HG03045 (cell line): Measurements from ENCODE around the gene MBD3L5.
"Not testable (repeated sequence)": the region's sequence is repeated elsewhere in the genome, so short reads cannot be mapped to it uniquely, and the experiment has no call there.

Source experiments
- ATAC-seq: cut with Tn5 transposase; IDR thresholded peaks from one replicate; pipeline ENCODE4 v1.9.1; 2021; ENCODE audit warnings: mild to moderate bottlenecking, moderate library complexity; ENCODE audit not compliant: unreplicated experiment

The MBD3L5 gene

DNA sequence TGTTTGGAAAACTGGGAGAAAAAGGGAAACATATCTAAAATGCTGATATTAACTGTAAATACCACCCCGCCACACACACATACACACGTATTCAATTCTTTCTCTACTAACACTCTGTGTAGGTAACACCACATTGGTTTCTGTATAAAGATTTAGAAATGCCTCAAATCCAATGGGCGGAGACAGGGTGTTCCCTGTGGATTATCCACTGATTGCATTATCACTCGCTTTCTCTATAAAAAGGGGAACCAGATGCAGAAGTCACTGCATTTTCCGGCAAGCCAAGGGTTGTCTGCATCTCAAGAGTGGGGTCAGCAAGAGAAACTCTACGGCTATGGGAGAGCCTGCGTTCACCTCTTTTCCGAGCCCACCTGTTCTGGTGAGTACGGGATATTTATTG lies at the start of gene MBD3L5:
Gene MBD3L5, plus strand, starts transcription at position 301 of the 400 bp plus-strand sequence. Its CDS starts 34 bp downstream, at position 335.
- not testable (repeated sequence) for ATAC-seq

DNA sequence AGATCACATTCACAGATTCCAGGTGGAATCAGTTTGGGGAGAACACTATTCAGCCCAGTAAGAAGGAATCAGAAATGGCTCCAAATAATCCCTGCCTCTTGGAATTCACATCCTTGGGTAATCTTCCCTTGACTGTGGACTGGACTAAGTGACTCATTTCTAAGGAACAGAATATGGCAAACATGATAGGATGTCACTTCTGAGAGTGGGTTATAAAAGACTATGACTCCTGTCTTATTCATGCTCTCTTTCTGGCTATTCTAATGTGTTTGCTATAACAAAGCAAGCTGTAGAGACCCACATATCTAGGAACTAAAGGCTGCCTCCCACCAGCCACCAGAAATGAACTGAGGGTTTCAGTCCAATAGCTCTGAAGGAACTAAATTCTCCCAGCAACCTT lies 46.9 kb upstream of the MBD3L5 start:
- ATAC-seq = no peak

DNA sequence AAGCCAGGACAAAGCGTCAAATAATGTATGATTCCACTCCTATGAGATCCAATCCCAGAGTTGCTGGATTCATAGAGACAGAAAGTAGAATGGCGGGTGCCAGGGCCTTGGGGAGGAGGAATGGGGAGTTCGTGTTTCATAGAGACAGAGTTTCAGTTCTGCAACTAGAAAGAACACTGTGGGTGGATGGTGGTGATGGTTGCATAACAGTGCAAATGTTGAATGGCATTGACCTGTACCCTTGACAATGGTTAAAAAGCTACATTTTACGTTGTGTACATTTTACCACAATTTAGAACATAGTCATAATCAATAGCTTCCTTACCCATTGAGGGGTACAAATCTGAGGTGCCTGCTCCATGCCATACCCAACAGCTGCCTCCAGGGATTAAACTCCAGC lies 42.5 kb upstream of the MBD3L5 start:
- ATAC-seq = no peak

DNA sequence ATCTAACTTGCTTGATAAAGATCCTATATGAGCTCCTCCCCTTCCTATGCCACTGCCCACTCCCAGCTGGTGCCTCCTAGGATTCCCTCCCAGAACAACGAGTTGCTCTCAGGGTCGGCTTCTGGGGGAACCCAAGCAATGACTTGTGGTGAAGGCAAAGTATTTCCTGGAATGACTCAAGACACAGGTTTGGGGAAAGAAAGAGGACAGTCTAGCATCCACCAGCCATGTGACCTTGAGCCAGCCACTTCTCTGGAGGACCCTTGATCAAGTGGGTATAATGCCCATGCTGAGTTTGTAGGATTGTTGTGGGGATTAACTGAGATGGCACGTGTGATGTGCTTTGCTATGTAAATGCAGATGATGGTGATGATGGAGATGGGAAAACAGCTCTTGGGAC lies 42.1 kb upstream of the MBD3L5 start:
- no peak for ATAC-seq

DNA sequence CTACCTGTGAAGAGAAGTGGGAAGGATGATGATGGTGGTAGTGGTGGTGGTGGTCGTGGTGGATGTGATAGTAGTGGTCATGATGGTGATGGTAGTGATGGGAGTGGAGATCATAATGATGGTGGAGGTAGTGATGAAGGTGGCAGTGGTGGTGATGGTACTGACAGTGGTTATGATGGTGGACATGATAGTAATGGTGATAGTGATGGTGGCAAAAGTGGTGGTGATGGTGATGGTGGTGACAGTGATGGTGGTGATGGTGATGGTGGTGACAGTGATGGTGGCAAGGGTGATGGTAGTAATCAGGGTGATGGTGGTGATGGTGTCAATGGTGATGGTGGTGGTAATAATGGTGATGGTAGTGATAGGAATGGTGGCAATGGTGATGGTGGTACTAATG lies 35.3 kb upstream of the MBD3L5 start:
- ATAC-seq = no peak

DNA sequence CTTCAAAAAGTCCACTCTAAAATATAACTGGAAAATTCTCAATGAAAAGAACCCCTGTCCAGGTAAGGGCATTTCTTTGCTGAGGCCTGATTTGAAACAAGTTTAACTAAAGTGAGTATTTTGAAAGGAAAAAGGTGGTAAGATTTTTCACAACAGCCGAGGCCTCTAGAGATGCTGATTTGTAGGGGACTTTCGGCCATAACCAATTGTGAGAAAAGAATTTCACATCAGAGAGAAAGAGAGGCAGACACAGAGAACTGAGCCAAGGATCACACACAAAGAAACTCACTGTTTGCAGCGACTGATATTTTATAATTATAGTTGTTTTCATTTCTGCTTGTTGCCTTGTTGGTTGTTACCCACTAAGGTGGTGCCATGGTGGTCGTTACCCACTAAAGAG lies 33.6 kb upstream of the MBD3L5 start:
- no peak for ATAC-seq

DNA sequence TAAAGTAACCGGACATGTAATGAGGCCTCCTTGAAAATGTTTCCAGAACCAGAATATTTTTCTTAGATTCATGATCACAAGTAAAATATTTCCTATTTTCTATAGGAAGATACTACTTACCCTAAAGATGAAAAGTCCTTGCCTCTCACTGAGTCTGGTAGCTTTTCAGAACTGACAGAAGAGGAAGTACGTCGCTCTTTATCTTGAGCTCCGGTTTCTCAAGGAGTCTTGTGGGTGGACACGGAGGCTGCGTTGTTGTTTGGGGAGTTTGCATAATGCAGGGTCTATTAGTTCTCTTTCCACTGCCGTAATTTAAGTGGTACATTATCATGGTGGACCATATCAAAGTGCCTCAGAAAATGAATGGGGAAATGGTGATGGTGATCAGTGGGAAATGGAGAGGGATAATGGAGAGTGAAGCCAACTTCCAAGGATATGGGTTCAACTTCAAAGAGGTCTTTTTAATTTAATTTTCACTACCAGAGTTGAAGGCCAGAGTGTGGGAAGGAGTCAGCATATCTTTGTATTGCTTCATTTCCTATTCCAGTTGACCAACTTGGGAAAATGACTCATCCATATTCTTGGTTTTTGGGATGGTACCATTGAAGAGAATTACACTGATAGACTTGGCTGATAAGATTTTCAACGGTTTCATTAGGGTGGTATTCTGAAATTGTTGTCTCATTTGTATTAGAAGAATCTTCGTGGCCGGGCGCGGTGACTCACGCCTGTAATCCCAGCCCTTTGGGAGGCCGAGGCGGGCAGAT lies 32.5 kb upstream of the MBD3L5 start:
- no peak for ATAC-seq

DNA sequence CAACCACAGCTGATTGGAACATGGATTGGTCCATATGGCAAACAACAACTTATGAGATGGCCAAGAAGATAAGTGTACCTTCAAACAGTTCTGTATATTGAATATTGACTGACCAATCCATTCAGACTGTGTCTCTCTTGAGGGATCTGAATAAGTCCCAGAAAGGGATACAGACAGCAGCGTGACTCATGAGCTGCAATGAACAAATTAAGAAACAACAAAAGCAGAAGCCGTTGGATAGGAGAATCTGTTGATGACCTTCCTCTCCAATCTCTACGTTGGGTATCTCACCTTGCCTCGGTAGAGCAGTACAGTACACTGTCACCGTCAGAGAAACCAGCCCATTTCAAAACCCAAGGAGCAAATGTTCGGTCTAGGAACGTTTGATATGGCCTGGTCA lies 30.4 kb upstream of the MBD3L5 start:
- ATAC-seq = no peak

DNA sequence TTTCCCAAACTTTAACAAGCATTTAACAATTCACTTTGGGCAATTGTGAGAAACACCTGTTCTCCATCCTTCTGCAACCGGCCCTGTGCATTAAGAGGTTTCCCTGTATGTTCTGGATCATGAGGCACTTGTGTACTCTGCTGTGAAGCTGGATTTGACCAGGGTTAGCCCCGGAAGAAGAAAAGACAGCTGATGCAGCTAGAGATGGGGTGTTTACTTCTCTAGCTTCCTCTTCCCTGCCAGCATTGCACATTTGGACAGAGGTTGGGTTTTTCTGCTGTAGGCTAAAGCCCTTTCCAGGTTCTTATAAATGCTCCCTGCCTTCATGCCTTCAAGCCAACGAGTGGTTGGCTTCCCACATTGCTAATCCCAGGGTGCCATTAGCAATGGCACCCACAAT lies 30.0 kb upstream of the MBD3L5 start:
- ATAC-seq = no peak

DNA sequence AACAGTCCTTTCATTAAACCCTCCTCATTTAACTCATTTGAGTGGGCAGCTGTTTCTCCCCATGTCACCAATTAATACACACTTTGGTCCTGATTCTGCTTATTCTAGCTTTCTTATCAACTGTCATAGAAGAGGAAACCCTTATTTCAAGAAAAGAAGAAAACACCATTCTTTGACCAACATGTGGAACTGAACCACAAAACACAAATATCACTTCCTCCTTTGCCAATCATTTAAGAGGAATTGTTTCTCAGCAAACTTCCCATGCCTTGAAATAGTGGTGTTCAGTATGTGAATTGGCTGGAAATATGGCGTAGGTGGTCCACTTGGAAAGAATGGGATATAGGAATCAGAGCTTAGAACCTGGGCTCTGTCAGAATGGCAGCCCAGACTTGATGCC lies 29.6 kb upstream of the MBD3L5 start:
- no peak for ATAC-seq

DNA sequence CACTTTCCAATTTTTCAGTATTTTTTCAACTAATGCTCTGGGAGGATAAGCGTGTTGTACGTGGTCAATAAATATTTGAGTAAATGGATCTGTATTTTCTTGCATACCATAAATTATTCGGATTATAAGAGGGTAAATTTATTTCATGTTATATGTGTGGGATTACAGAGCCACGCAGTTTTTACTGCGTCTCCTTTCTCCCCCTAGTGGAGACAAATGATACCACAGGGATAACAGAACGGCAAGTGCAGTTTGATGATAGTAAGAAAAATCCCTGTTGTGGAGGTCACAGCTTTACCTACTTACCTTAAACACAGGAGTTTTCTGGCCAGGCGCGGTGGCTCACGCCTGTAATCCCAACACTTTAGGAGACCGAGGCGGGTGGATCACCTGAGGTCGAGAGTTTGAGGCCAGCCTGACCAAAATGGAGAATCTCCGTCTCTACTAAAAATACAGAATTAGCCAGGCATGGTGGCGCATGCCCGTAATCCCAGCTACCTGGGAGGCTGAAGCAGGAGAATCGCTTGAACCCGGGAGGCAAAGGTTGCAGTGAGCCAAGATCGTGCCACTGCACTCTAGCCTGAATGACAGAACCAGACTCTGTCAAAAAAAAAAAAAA lies 26.0 kb upstream of the MBD3L5 start:
- no peak for ATAC-seq

DNA sequence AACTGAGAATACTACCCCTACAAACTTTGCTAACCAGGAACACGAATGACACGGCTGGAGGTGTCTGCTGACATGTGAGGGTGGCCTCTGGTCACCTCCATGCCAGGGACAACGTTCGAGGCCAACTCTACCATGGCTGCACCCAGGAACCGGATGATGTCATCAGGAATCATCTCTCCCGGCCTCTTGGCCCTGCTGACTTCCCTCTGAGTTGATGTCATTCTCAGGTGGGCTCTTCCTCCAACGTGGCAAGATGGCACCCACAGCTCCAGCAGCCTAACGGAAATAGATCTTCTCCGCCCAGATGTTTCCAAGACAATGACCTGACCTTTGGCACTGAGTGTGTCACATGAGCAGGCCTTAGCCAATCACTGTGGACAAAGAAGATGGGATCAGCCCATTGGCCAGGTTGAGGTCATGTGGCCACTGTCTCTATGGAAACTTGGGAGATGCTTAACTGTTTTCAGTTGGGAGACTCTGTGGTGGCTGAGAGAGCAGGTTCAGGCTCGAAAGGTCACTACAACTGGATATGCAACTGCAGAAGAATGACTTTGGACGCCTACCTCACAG lies 24.2 kb upstream of the MBD3L5 start:
- ATAC-seq = no peak

DNA sequence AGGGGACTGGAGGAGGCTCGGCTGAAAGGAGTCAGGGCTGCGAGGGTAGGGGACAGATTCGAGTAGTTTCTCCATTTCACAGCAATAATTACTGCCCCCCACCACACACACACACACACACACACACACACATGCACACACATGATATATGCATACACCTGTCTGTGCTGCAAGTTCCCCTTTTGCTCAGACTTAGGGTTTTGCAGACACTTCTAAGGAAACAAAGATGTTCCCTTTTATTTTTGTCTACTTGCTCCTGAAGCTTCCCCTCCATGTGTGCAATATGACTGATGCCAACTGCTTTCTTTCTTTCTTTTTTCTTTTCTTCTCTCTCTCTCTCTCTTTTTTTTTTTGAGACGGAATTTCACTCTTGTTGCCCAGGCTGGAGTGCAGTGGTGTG lies 22.5 kb upstream of the MBD3L5 start:
- no peak for ATAC-seq

DNA sequence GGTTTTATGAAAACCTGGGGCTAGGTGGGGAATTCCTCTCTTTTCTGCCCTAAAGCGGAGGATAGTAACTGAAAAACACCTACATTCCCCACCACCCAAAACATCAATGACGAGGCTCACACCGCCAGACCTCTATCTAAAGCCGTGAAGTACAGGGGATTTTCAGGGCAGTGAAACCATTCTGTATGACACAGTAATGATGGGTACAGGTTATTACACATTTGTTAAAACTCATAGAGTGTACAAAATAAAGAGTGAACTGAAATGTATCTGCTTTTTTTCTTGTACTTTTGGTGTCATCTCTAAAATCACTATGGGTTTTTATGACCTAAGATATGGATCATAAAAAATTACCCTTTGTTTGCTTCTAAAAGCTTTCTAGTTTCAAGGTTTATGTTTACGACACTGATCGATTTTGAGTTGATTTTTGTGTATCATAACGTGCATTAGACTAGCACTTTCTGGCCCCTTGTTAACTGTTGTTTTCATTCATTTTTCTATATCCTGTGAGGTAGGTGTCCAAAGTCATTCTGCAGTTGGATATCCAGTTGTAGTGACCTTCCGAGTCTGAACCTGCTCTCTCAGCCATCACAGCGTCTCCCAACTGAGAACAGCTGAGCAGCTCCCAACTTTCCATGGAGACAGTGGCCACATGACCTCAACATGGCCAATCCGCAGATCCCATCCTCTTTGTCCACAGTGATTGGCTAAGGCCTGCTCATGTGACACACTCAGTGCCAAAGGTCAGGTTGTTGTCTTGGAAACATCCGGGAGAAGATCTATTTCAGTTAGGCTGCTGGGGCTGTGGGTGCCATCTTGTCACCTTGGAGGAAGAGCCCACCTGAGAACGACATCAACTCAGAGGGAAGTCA lies 19.4 kb upstream of the MBD3L5 start:
- no peak for ATAC-seq

DNA sequence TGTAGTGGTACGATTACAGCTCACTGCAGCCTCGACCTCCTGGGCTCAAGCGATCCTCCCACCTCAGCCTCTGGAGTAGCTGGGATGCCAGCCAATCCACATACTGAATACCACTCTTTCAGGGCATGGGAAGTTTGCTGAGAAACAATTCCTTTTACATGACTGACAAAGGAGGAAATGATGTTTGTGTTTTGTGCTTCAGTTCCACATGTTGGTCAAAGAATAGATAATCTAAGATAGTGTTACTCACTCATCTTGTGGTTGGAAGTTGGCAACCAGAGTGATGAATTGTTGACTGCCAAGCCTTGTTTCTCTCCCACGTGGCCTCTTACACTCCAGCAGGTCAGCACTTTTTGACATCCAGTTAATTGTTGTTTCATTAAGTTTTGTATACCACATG lies 16.7 kb upstream of the MBD3L5 start:
- ATAC-seq = no peak

DNA sequence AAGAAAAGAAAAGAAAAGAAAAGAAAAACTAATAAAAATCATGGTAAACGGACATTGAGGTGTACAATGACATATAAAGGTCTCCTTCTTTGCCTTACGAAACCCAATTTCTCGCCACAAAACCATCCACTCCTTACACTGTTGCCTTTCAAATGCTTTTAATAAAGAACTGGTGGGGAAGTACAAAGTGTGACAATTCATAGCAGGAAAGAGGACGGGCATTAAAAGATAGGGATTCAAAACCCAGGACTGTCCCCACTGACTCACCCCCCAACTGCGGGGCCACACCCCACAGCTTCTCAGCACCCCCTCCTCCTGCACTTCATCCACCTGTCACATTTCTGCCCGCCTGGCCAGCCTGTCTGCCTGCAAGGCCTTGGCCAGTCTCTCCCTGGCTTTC lies 11.6 kb upstream of the MBD3L5 start:
- no peak for ATAC-seq

DNA sequence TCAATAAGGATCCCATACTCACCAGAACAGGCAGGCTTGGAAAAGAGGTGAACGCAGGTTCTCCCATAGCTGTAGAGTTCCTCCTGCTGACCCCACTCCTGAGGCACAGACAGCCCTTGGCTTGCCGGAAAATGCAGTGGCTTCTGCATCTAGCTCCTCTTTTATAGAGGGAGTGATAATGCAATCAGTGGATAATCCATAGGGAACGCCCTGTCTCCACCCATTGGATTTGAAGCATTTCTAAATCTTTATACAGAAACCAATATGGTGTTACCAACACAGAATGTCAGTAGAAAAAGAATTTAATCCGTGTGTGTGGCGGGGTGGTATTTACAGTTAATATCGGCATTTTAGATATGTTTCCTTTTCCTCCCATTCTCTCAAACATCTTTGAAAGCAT lies 9.0 kb upstream of the MBD3L5 start, which contains the start of gene MBD3L2B:
Gene MBD3L2B, minus strand, starts transcription at position 101 of the 400 bp plus-strand sequence. Its CDS starts 34 bp downstream, at position 67.
- ATAC-seq = not testable (repeated sequence)

DNA sequence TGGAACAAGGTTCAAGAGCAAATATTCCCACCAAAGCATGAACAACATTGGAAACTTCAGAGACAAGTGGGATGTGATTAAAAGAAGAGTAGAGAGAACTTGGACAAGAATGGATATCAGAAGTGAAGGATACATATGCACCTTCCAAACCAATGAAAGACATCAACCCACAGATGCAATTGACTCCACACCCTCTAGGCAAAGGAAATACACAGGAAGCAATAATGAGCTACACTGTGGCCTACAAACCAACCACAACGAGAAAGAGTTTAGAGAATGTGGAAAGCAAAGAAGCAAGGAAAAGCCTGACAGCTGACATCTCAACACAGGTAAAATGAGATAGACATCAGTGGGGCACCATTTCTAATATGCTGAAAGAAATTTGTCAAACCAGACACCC lies 1.6 kb upstream of the MBD3L5 start:
- not testable (repeated sequence) for ATAC-seq

DNA sequence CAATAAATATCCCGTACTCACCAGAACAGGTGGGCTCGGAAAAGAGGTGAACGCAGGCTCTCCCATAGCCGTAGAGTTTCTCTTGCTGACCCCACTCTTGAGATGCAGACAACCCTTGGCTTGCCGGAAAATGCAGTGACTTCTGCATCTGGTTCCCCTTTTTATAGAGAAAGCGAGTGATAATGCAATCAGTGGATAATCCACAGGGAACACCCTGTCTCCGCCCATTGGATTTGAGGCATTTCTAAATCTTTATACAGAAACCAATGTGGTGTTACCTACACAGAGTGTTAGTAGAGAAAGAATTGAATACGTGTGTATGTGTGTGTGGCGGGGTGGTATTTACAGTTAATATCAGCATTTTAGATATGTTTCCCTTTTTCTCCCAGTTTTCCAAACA lies 9.7 kb downstream of the MBD3L5 start, which contains the start of gene MBD3L4:
Gene MBD3L4, minus strand, starts transcription at position 101 of the 400 bp plus-strand sequence. Its CDS starts 35 bp downstream, at position 66.
- ATAC-seq = not testable (repeated sequence)

DNA sequence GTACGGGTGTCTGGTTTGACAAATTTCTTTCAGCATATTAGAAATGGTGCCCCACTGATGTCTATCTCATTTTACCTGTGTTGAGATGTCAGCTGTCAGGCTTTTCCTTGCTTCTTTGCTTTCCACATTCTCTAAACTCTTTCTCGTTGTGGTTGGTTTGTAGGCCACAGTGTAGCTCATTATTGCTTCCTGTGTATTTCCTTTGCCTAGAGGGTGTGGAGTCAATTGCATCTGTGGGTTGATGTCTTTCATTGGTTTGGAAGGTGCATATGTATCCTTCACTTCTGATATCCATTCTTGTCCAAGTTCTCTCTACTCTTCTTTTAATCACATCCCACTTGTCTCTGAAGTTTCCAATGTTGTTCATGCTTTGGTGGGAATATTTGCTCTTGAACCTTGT lies 11.2 kb downstream of the MBD3L5 start:
- ATAC-seq = not testable (repeated sequence)

DNA sequence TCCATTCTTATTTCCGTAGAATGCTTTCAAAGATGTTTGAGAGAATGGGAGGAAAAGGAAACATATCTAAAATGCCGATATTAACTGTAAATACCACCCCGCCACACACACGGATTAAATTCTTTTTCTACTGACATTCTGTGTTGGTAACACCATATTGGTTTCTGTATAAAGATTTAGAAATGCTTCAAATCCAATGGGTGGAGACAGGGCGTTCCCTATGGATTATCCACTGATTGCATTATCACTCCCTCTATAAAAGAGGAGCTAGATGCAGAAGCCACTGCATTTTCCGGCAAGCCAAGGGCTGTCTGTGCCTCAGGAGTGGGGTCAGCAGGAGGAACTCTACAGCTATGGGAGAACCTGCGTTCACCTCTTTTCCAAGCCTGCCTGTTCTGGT lies 18.6 kb downstream of the MBD3L5 start, which contains the start of gene MBD3L2:
Gene MBD3L2, plus strand, starts transcription at position 301 of the 400 bp plus-strand sequence. Its CDS starts 53 bp downstream, at position 354.
- ATAC-seq = not testable (repeated sequence)
